Esophagus muscularis mucosa (tissue), 4 donors: ENCODE measurements around the gene GABARAP.

Experiments
- EP300 ChIP-seq: sonication (generic); formaldehyde crosslinking; IDR thresholded peaks from one replicate; pipeline ENCODE4 v1.6.1; 2017; ENCODE audit warnings: antibody characterized with exemption
- POLR2A ChIP-seq: fragments of 450-650 bp; IDR thresholded peaks from one replicate; pipeline ENCODE4 v1.6.1; 2017; ENCODE audit warnings: antibody characterized with exemption, moderate library complexity, mild to moderate bottlenecking, low read depth
- TF ChIP-seq, protein P1 (sequence below), 3 experiments: fragments of 200-600 bp in 2 of 3; fragments of 450-650 bp in 1 of 3; sonication (generic) in 2 of 3; IDR thresholded peaks; one replicate each; pipeline ENCODE4 v1.5.1; 2017 to 2019; ENCODE audit warnings: antibody characterized with exemption in 3 of 3, mild to moderate bottlenecking in 2 of 3, moderate library complexity in 1 of 3

DNA sequence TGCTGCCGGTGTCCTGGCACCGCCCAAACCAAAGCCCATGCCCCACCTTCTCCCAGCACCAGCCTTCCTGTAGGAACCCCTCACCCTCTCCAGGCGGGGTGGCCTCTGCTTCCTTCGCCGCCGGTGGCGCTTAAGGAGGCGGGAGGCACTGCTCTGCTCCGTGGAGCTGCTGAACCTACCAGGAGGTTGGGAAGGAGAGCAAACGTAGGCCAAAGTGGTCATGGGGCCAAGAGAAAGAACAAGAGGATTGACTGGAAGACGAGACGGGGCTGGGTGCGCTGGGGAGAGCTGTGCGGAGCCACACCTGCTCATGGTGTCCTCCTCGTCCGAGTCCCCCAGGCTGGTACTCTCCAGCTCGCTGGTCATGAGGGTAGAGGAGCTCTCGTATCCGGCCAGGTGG, 12.7 kb downstream of the GABARAP start:
- TF ChIP-seq EP300 (no peak), POLR2A (no peak)
- TF ChIP-seq, protein P1, sequence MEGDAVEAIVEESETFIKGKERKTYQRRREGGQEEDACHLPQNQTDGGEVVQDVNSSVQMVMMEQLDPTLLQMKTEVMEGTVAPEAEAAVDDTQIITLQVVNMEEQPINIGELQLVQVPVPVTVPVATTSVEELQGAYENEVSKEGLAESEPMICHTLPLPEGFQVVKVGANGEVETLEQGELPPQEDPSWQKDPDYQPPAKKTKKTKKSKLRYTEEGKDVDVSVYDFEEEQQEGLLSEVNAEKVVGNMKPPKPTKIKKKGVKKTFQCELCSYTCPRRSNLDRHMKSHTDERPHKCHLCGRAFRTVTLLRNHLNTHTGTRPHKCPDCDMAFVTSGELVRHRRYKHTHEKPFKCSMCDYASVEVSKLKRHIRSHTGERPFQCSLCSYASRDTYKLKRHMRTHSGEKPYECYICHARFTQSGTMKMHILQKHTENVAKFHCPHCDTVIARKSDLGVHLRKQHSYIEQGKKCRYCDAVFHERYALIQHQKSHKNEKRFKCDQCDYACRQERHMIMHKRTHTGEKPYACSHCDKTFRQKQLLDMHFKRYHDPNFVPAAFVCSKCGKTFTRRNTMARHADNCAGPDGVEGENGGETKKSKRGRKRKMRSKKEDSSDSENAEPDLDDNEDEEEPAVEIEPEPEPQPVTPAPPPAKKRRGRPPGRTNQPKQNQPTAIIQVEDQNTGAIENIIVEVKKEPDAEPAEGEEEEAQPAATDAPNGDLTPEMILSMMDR (IDR thresholded peaks at IDR 0.05) = no peak
